Ramos (cell line): ENCODE measurements around the gene WWC1.
"Not testable (repeated sequence)": the region's sequence is repeated elsewhere in the genome, so short reads cannot be mapped to it uniquely, and the experiment has no call there.

Experiments
- in situ Hi-C: fragments of 300-500 bp; cut with MboI; formaldehyde crosslinking; loops from one replicate; pipeline ENCODE4 v1.14.3; 2022; ENCODE audit warnings: low sequenced_read_pairs; ENCODE audit not compliant: unreplicated experiment

Gene WWC1

DNA sequence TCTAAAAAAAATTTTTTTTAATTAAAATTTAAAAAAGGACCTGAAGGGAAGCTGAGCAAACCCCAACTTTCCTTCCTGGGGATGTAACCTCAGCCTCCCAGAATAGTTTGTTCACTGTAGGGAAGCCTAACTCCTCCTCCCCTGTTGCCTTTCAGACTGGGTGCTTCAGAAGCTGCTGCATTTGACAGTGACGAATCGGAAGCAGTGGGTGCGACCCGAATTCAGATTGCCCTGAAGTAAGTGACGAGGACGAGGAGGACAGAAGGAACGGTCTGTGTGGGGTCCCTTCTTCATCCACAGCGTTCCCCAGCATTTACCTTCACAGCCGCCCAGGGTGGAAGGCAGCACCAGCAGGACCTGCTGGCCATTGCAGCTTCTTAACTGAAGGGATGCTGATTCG lies 137.1 kb downstream of the WWC1 start:
- in situ Hi-C loops, result no loop called here

DNA sequence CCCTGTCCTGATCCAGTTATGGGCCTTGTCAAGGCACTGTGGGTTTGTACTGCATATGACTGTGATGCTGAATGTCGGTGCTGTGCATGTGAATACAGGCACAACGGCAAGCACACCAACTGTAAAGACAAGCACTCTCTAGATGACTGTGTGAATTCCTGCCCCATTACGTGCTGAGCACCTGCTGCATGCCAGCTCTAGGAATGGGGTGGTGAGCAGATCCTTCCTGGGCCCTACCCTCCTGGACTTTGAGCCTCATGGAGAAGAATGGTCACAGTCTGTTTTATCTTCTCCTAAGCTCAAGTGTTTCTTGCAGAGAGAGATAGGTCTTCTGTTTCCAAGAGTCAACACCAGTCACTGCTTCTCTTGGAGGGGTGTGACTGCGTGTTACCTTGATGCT lies 138.9 kb downstream of the WWC1 start:
- in situ Hi-C loops, result no loop called here

DNA sequence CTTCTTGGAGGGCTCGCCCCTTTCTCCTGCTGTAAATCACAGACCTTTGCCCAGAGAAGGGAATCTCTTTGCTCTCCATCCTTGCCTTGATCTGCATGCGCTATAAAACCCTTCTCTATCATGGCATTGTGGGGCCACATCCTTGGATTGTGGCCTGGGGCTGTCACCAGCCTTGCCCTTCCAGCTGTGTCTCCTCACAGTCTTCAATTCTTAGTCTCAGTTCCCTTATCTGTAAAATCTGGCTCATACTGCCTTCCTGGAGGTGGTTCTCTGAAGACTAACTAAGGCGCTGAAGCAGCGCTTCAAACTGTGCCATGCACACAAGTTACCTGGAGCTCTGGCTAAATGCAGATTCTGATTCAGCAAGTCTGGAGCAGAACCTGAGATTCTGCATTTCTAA lies 141.5 kb downstream of the WWC1 start:
- in situ Hi-C loops, result no loop called here

DNA sequence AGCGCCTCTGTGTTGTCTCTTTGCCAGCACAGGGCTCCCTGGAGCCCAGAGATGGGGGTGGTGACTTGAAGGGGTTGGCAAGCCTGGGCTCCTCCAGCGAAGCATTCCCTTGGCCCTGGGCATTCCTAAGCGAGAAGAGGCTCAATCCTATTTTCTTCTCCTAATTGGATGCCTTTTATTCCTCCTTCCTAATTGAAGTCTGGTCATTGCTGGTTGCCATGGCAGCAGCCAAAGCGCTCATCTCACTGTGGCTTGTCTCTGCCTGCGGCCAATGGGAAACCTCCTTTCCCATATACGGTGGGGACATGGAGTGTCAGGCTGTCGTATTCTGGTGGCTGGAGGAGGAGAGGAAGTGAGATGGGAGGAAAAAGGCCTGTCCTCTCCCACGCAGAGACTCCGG lies 142.6 kb downstream of the WWC1 start:
- in situ Hi-C loops, result no loop called here

DNA sequence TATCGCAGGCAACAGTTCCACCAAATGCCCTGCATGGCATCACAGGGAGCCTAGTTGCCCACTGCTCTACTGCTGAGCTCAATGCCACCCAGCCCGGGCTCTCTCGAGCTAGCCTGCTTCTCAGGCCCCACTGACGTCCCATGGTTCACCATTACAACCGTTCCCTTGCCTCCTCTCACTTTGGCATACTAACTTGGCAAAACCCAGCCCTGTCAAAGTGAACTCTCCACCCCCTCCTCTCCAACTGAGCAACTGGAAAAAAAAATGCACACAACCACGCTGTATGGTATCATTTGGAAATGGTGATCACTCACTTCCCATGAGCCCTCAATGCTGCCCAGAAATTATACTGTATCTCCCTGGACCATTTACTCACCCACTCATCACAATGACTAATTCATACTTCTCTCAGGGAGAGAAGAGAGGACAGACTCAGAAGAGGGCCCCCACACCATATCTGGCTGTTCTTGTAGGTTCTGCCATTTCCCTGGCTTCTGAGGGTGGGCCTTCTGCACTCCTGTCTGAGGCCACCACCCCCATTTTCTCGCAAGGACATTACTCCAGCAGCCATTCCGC lies 143.4 kb downstream of the WWC1 start:
- in situ Hi-C loops, result no loop called here

DNA sequence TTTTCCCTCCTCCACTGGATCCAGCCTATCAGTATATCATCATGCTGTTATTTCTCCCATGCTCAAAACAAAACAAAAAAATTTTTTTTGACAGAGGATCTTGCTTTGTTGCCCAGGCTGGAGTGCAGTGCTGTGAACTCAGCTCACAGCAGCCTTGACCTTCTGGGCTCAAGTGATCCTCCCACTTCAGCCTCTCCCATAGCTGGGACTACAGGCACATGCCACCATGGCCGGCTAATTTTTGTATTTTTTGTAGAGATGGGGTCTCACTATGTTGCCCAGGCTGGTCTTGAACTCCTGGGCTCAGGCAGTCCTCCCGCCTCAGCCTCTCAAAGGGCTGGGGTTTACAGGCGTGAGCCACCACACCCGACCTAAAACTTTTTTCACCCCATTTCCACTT lies 143.9 kb downstream of the WWC1 start:
- in situ Hi-C loops, result not testable (repeated sequence)

DNA sequence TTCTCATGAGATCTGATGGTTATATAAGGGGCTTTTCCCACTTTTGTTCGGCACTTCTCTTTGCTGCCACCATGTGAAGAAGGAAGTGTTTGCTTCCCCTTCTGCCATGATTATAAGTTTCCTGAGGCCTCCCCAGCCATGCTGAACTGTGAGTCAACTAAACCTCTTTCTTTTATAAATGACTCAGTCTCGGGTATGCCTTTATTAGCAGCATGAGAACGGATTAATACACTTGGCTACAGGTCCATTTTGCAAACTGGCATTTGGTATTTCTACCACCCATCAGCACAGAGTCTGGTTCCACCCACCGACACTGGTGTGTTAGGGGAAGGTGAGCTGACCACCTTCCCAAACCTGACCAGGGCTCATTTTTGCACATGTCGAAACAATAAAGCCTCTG lies 146.9 kb downstream of the WWC1 start:
- in situ Hi-C loops, result no loop called here

DNA sequence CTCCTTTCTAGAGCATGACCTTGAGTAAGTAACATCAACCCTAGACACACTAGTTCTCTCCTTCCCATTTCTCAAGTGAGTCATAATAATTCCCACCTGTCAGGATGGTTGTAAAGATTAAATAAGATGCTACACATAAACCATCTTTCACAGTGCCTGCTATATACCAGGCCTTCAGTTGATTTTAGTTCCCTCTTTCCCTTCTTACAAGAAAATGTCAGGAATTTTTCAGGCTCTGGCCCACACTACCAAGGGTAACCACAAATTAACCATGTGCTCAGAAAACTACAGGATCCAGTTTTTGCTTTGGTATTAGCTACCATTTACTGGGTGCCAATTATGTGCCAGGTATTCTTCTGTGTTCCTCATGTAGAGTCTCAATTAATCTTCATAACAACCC lies 152.1 kb downstream of the WWC1 start:
- in situ Hi-C loops, result no loop called here

DNA sequence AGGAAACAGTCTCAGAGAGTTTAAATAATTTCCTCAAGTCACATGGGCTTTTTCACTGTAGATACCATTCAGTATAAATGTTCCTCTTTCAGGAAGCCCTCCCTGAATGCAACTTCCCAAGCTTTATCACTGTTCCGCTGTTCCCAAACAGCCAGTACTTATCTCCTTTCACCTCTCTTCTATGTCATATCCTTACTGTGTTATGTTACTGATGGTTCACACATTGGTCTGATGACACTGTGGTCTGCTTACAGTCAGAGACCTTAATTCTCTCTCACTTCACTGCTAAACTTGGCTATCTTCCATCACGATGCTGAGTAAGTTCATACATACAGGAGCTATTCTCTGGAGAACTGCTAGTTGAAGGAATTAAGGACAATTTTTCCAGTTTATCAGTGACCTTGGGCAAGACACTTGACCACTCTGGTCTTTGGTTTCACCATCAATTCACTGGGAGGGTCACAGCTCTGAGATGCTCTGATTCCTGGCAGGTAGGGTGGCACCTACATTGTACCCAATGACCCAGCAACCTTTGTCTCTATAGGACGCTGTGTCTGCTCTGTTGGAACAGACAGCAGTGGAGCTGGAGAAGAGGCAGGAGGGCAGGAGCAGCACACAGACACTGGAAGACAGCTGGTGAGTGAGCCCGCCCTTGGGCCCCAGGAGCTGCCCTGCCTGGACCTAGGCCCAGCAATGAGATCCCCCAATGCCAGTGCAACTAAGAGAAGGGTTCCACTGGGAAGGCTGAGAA lies 152.7 kb downstream of the WWC1 start:
- in situ Hi-C loops, result no loop called here

DNA sequence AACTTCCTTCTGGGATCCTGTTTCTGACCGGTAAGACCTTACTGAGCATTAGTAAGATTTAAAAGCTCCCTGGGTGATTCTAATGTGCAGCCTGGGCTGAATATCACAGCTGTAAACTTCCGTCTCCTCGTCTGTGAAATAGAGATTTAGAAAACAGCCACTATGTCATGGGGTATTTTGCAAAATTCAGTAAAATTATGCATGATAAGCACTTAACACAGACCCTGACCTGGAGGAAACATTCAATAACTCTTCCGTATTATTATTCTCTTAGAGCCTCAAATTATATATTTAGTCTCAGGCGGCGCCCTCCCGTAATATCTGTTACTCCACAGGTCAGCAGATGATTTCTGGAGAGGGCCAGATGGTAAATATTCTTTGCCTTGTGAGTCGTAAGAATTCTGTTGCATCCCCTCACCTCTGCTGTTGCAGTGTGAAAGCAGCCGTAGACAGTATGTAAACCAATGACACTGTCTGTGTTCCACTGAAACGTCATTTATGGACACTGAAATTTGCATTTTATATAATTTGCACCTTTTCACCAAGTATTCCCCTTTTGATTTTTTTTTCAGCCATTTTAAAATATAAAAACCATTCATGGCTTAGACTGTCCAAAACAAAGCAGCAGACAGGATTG lies 155.7 kb downstream of the WWC1 start:
- in situ Hi-C loops, result no loop called here

DNA sequence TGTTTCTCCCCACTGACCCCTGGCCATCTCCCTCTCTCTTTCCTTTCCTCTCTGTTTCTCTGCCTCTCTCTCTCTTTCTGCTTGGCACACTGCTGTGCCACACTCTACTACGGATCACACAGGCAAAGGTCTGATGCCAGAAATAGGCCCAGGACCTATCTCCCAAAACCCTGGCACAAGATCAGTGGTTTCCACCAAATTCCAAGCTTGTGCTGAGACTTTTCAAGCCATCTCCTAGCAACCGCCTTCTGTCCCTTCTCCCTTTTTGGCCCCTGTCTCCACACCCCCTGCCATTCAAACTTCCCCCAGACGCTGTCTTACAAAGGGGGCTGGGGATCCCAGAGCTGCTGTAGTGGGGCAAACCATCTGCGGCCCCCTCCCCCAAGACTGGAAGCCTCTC lies 156.4 kb downstream of the WWC1 start:
- in situ Hi-C loops, result no loop called here

DNA sequence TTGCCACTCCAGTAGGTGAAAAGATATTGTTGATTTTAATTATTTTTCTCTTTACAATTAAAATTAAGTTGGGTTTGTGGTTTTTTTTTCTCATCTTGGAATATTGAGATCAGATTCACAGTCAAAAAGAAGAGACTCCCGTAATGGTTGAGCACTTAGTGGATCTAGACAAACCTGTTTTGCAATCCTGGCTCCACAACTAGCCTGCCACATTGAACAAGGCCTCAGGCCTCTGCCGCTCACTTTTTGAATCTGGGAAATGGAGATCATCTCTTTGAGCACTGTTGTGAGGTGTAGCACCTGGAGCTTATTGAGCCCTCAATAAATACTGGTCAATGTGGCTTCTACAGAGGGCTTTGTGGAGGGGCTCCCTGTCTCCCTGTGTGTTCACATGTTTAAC lies 157.7 kb downstream of the WWC1 start:
- in situ Hi-C loops, result no loop called here

DNA sequence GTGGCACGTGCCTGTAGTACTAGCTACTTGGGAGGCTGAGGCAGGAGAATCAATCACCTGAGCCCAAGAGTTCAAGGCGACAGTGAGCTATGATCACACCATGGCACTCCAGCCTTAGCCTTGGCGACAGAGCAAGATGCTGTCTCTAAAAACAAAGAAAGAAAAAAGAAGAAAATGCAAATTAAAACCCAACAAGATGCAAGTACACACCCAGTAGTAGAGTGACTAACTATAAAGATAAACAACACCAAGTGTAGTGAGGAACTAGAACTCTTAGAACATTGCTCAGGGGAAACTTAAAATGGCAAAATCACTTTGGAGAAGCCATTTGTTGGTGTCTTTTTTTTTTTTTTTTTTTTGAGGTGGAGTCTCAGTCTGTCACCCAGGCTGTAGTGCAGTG lies 160.1 kb downstream of the WWC1 start:
- in situ Hi-C loops, result no loop called here

DNA sequence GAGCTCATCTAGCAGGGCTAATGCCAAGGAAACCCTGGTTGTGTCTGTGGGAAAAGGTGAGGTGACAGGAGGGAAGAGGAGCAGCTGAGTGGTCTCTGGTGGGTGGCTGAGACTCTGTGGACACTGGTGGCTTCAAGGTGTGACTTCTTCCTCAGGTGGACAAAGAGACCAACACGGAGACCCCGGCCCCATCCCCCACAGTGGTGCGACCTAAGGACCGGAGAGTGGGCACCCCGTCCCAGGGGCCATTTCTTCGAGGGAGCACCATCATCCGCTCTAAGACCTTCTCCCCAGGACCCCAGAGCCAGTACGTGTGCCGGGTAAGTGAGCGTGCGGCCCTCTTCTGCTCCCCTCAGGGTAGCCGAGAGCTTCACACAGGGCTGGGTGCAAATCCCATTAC lies 163.8 kb downstream of the WWC1 start:
- in situ Hi-C loops, result no loop called here

DNA sequence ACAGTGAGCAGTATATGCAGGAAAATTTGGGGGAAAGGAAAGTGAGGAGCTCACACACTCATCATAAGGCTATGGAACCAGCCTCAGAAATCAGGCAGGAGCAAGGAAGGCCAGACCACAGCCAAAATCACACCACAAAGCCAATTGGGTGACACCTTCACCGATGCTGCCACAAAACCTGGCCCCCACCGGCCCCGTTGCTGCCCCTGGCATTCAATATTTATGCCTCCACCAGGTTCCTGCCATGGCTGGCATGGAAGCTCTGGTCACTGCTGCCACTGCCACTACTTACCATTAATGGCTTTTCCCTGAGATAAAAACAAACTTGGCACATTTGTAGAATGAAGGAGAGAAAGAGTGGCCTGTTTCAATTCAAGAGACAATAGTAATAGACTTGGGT lies 166.1 kb downstream of the WWC1 start:
- in situ Hi-C loops, result no loop called here

DNA sequence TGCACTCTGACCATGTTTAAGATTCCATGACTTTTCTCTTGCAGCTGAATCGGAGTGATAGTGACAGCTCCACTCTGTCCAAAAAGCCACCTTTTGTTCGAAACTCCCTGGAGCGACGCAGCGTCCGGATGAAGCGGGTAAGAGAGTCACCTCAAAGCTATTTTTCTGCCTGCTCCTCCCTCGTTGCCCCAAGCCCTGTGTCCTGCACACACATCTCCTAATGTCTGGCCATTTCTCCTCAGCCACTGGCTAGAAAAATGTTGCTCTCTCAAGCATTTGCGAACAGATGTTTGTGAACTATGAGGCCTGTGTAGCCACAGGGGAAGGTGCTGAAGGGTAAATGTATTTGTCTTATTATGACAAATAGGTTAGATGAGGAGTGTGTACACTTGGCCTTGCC lies 169.2 kb downstream of the WWC1 start:
- in situ Hi-C loops, result no loop called here

DNA sequence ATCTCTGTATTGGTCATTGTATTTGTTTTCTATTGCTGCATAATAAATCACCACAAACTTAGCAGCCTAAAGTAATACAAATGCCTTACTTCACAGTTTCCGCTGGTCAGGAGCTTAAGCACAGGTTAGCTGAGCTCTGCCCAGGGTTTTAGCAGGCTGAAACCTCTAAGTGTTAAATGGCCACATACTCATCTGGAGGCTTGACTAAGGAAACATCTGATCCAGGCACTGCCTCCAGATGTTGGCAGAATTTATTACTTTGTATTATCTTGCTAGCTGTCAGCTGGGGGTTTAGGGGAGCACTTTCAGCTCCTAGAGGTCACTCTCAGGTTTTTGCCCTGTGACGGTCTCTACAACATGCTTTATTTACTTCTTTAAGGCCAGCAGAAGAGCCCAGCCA lies 171.6 kb downstream of the WWC1 start:
- in situ Hi-C loops, result no loop called here

DNA sequence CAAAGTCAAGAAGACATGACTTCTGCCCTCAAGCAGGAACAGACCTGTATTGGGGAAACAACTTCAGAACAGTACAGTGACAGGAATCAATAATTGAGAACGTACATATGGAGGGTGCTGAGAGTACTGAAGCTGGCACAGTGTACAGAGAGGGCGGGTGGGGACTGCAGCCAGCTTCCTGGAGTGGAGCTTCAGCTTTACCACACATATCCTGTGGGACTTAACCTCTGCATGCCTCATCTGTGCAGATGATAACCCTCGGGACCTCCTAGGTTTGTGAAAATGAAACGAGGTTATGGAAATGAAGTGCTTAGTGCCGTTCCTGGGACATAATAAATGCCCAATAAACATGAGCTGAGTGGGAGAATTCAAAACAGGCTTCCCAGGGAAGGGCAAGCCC lies 172.8 kb downstream of the WWC1 start:
- in situ Hi-C loops, result no loop called here

DNA sequence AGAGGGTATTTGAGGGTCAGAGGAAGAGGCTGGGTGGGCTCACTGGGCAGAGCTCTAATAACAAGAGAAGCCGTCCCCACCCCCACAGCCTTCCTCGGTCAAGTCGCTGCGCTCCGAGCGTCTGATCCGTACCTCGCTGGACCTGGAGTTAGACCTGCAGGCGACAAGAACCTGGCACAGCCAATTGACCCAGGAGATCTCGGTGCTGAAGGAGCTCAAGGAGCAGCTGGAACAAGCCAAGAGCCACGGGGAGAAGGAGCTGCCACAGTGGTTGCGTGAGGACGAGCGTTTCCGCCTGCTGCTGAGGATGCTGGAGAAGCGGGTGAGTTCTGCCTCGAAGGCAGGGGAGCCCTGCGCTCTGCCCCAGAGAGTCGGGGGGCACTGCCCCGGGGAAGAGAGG lies 173.2 kb downstream of the WWC1 start:
- in situ Hi-C loops, result no loop called here

DNA sequence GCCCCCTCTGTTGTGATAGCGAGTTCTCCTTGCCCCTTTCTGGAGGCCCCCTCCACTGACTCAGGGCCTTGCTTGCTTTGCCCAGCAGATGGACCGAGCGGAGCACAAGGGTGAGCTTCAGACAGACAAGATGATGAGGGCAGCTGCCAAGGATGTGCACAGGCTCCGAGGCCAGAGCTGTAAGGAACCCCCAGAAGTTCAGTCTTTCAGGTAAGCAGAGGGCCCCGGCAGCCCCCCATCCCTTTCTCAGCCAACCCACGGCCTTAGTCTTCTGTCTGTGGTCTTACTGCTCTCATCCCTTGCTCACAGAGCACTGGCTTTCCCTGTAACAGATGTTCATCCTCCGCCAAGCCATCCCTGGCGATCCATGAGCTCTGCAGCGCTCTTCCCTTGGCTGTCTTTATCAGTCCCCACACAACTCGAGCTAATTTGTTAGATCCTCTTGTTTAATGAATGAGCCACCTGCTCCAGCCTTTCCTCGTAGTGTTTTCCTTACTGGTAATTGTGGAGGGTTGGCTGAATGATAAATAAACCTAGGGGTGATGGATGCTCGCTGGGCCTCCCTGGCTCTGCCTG lies 176.4 kb downstream of the WWC1 start:
- in situ Hi-C loops, result no loop called here

DNA sequence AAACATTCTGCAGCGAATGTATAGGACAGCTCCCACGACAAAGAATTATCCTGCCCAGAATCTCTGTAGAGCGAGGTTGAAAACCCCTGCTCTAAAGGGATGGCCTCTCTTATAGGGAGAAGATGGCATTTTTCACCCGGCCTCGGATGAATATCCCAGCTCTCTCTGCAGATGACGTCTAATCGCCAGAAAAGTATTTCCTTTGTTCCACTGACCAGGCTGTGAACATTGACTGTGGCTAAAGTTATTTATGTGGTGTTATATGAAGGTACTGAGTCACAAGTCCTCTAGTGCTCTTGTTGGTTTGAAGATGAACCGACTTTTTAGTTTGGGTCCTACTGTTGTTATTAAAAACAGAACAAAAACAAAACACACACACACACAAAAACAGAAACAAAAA lies 177.4 kb downstream of the WWC1 start:
- in situ Hi-C loops, result no loop called here

DNA sequence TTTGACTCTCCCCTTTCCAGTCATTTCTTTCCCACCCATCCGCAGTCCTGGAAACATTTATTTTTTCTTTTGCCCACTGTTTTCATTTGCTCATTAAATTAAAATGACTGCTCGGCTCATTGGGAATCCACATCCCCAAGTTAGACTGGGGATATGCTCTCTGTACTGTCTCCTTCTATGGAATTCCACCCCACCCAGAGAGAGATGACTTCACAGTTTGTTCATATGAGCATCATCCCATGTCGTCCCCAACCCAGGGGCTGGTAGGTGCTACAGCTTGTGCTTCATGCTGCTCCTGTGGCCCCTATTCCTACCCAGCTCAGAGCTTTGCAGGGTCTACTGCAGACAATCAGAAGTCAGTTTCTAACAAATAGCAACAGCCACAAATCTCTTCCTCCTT lies 178.4 kb downstream of the WWC1 start:
- in situ Hi-C loops, result no loop called here
